ENCODE measurements around the gene TAF4.

- TF ChIP-seq, protein P1, sequence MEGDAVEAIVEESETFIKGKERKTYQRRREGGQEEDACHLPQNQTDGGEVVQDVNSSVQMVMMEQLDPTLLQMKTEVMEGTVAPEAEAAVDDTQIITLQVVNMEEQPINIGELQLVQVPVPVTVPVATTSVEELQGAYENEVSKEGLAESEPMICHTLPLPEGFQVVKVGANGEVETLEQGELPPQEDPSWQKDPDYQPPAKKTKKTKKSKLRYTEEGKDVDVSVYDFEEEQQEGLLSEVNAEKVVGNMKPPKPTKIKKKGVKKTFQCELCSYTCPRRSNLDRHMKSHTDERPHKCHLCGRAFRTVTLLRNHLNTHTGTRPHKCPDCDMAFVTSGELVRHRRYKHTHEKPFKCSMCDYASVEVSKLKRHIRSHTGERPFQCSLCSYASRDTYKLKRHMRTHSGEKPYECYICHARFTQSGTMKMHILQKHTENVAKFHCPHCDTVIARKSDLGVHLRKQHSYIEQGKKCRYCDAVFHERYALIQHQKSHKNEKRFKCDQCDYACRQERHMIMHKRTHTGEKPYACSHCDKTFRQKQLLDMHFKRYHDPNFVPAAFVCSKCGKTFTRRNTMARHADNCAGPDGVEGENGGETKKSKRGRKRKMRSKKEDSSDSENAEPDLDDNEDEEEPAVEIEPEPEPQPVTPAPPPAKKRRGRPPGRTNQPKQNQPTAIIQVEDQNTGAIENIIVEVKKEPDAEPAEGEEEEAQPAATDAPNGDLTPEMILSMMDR (IDR thresholded peaks at IDR 0.05; ENCODE audit: poor library complexity, severe bottlenecking) = no peak
- TF ChIP-seq REST (IDR thresholded peaks at IDR 0.05; ENCODE audit: borderline replicate concordance) (no peak), POLR2AphosphoS5 (IDR thresholded peaks at IDR 0.05) (no peak), EP300 (conservative IDR thresholded peaks at IDR 0.05; ENCODE audit: poor library complexity, severe bottlenecking) (no peak), EZH2 (IDR thresholded peaks at IDR 0.05; ENCODE audit: borderline replicate concordance, insufficient read depth, low read length, poor library complexity, severe bottlenecking) (no peak)
Measured at GRCh38 chr20:61976263-61976643, 89.4 kb downstream of the TAF4 start.
